ENCODE data around the gene CBLL1. TPM values are rescaled to one million over a fixed set of nuclear protein-coding genes. Genes with fewer than 3 reads are reported as not detected.

The CBLL1 gene
- total and polyA plus RNA-seq, 2 experiments from 2014 or later, result 31.1 to 67.4 TPM

- no peaks in the 10 kb centered on the region for H3K9me3 Mint-ChIP-seq
- peaks cover 15% of the 10 kb centered on the region; the same call in 1 of the 2 replicates for H4K20me1 ChIP-seq (replicated peaks; ENCODE audit: insufficient read depth)
- TF ChIP-seq, protein P1, sequence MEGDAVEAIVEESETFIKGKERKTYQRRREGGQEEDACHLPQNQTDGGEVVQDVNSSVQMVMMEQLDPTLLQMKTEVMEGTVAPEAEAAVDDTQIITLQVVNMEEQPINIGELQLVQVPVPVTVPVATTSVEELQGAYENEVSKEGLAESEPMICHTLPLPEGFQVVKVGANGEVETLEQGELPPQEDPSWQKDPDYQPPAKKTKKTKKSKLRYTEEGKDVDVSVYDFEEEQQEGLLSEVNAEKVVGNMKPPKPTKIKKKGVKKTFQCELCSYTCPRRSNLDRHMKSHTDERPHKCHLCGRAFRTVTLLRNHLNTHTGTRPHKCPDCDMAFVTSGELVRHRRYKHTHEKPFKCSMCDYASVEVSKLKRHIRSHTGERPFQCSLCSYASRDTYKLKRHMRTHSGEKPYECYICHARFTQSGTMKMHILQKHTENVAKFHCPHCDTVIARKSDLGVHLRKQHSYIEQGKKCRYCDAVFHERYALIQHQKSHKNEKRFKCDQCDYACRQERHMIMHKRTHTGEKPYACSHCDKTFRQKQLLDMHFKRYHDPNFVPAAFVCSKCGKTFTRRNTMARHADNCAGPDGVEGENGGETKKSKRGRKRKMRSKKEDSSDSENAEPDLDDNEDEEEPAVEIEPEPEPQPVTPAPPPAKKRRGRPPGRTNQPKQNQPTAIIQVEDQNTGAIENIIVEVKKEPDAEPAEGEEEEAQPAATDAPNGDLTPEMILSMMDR (conservative IDR thresholded peaks at IDR 0.05; ENCODE audit: low read depth in 2 of 2), result peak in 1 of 2 experiments; percentile 28; a peak in 2 of 4 replicates
- TF ChIP-seq CREB1 (CRISPR knock-in tag; IDR thresholded peaks at IDR 0.05; ENCODE audit: low read depth) (no peak), ZNF462 (CRISPR knock-in tag; IDR thresholded peaks at IDR 0.05) (no peak)
- no peaks in the 10 kb centered on the region for H3K4me1 ChIP-seq (ENCODE audit: insufficient read depth)
- DNase-seq (ENCODE audit: low spot score) (no peak), ATAC-seq (no peak)
- no peaks in the 10 kb centered on the region for H3F3A ChIP-seq (replicated peaks; ENCODE audit: low read depth)
- H3K9me2 ChIP-seq (ENCODE audit: insufficient read depth), result no peaks in the 10 kb centered on the region
- H3K27ac ChIP-seq (ENCODE audit: low read depth), result no peak overlapping the region
- H2AFZ ChIP-seq, result no peak overlapping the region
- H3K4me3 Mint-ChIP-seq, result no peak overlapping the region
- peaks cover 5% of the 10 kb centered on the region for H3K79me2 ChIP-seq (replicated peaks; ENCODE audit: insufficient read depth)
- H3K27me3 Mint-ChIP-seq (ENCODE audit: insufficient read depth, low read depth, poor library complexity), result no peaks in the 10 kb centered on the region
- H3K4me3 ChIP-seq, result no peak overlapping the region
- H3K4me2 ChIP-seq, result no peak overlapping the region
- H3K27me3 ChIP-seq (ENCODE audit: insufficient read depth), result no peaks in the 10 kb centered on the region
- H3K36me3 ChIP-seq (ENCODE audit: insufficient read depth), result peaks cover 62% of the 10 kb centered on the region; the same call in 1 of the 2 replicates
- peaks cover 77% of the 10 kb centered on the region for H3K36me3 Mint-ChIP-seq (ENCODE audit: low read depth)
- H3K27ac Mint-ChIP-seq, result no peak overlapping the region
- H3K4me1 Mint-ChIP-seq, result no peaks in the 10 kb centered on the region
Observed at GRCh38 chr7:107754642-107755041, 10.7 kb downstream of the CBLL1 start.

GRCh38 chr7:107758667-107759066 lies 14.7 kb downstream of the CBLL1 start:
- no peaks in the 10 kb centered on the region for H3F3A ChIP-seq (replicated peaks; ENCODE audit: low read depth)
- no peak for ATAC-seq
- no peak for DNase-seq (ENCODE audit: low spot score)
- no peaks in the 10 kb centered on the region for H3K9me2 ChIP-seq (ENCODE audit: insufficient read depth)
- no peaks in the 10 kb centered on the region for H3K4me1 ChIP-seq (ENCODE audit: insufficient read depth)
- H3K27me3 ChIP-seq (ENCODE audit: insufficient read depth), result no peaks in the 10 kb centered on the region
- no peak overlapping the region for H3K4me2 ChIP-seq
- no peaks in the 10 kb centered on the region for H3K27me3 Mint-ChIP-seq (ENCODE audit: insufficient read depth, low read depth, poor library complexity)
- H3K4me1 Mint-ChIP-seq, result no peaks in the 10 kb centered on the region
- peaks cover 40% of the 10 kb centered on the region; the same call in 1 of the 2 replicates for H3K36me3 ChIP-seq (ENCODE audit: insufficient read depth)
- H4K20me1 ChIP-seq (replicated peaks; ENCODE audit: insufficient read depth), result peaks cover 15% of the 10 kb centered on the region; the same call in 1 of the 2 replicates
- H3K27ac ChIP-seq (ENCODE audit: low read depth), result no peak overlapping the region
- H2AFZ ChIP-seq, result no peak overlapping the region
- H3K27ac Mint-ChIP-seq, result no peak overlapping the region
- no peaks in the 10 kb centered on the region for H3K9me3 Mint-ChIP-seq
- no peak overlapping the region for H3K4me3 Mint-ChIP-seq
- H3K4me3 ChIP-seq, result no peak overlapping the region
- H3K79me2 ChIP-seq (replicated peaks; ENCODE audit: insufficient read depth), result no peaks in the 10 kb centered on the region
- H3K36me3 Mint-ChIP-seq (ENCODE audit: low read depth), result peaks cover 40% of the 10 kb centered on the region
- no peak for TF ChIP-seq ZNF331 (CRISPR knock-in tag; IDR thresholded peaks at IDR 0.05; ENCODE audit: low read depth)
- no peak for TF ChIP-seq ZNF462 (CRISPR knock-in tag; IDR thresholded peaks at IDR 0.05)

Measured in GM23338 (cell line).